NCI-H345 (cell line): ENCODE results near the gene ZNF124.
"Not testable (repeated sequence)": the region's sequence is repeated elsewhere in the genome, so short reads cannot be mapped to it uniquely, and the experiment has no call there.

Experiments used
- DNase-seq: peaks from one replicate; lab custom pipeline; 2025; lab: John Stamatoyannopoulos, UW

Gene ZNF124

GRCh38 chr1:247171875-247172563 lies at the start of gene ZNF124:
Gene ZNF124, minus strand, starts transcription at chr1:247172020. Its CDS starts 143 bp downstream, at chr1:247171877.
- DNase-seq: not testable (repeated sequence)

- DNase-seq: not testable (repeated sequence)
Measured at GRCh38 chr1:247220280-247220679, 48.5 kb upstream of the ZNF124 start.

GRCh38 chr1:247218121-247218651 lies 46.4 kb upstream of the ZNF124 start:
- no peak for DNase-seq

GRCh38 chr1:247216261-247216660 lies 44.4 kb upstream of the ZNF124 start:
- no peak for DNase-seq

DNA sequence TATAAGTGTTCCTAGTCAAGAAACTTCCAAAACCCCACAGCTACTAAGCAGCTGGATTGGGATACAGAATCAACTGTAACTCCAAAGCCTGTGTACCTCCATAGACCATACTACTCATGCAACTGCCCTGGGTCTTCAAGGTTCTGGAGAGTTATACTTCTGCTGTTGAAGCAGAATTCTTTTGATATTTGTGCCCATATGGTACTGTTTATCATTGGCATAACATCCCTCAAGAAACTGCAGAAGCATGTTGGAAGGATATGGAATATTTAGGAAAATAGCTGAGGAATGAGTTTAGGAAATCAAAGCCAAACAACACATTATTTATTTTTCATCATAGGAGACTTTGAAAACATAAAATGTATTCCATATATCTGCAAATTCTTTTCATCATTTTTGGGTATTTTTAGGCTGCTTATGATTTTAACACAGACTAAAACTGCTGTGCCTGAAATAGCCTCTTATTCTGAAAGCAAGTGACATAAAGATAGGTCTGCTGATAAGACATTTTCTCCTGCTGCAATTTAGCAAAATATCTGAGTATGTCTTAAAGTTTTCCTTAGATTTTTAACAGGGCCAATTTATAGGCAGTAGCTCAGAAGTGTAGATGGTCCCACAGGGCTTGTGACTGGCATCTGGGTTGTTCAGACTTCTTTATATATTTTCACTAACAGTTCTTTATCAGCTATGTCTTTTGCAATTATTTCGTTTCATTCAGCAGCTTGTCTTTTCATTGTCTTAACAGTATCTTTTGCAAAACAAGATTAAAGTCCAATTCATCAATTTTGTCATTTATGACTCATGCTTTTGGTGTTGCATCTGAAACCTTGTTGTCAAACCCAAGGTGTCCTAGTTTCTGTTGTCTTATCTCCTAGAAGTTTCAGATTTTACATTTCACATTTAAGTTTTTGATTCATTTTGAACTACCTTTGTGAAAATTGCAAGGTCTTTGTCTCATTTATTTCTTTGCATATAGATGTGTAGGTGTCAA lies 41.1 kb upstream of the ZNF124 start:
- no peak for DNase-seq

DNA sequence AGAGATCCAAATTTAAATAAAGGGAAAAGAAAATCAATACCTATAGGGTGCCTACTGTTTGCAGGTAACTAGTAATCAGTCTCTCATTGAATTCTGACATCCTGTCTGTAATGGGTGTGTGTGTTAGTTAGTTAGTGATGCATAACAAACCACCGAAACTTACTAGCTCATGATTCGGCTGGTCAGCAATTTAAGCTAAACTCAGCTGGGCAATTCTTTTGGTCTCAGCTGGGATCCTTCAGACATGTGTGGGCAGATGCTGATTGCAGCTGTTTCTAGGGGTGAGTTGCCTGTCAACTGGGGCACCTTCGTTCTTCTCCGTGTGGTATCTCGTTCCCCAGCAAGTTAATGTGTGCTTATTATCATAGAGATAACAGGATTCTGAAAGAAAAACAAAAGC lies 40.2 kb upstream of the ZNF124 start:
- no peak for DNase-seq

DNA sequence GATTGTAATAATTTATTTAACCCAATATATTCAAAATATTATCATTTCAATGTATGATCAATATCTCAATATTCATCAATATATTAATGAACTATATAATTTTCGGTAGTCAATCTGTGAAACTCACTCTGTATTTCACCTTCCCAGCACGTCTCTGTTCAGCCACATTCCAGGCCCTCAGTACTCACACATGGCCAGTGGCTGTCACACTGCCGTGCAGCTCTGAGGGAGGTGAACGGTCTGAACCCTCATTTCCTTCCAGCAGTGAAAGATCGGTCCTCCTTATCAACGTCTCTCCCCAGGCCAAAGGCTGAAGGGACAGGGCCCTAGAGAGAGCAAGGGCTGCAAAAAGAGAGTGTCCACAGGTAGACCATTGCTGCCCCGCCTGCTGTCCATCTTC lies 39.5 kb upstream of the ZNF124 start:
- DNase-seq: no peak

DNA sequence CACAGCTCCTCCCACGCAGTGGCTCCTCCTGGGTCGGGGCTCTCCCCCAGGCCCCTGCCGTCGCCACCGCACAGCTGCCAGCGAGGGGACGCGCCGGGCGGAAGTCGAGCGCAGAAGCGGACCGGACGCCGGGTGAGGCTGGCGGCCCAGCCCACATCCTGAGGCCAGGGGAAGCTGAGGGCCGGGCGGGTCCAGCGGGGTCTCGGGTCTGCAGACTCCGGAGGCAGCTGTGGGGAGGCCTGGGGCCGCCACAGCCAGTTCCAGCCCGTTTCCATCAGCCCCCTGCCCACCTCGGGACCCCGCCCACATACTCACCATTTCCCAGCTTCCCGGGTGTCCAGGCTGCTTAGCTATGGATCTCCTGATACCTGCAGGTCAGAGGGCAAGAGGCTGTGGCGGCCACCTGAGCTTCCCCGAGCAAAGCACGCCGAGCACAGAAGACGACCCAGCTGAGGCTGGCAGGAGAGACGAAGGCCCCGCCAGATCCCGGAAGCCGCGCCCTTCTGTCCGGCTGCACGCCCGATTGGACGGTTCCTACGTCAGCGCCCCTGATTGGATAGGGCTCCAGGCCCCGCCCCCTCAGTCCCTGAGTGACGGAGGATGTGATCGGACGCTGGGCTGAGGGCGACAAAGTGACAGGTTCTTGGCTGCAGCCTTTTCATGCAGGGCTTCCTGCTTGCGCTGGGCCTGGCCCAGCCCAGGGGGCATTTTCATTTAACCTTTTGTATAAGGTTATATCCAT lies 38.7 kb upstream of the ZNF124 start:
- DNase-seq: peak; percentile 96

DNA sequence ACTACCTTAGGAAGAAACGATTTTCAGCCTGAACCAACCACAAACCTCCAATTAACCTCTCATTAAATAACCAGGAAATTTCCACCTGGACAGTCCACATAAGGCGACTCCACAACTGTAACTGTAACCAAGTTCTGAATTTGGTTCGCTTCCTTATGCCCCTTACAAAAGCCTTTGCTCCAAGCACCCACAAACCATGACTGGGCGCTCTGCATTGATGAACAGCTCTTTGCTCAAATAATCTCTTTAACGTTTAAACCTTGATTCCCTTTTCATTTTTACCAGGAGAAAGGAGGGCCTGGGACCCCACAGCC lies 38.2 kb upstream of the ZNF124 start:
- DNase-seq: no peak

GRCh38 chr1:247209396-247209795 lies 37.6 kb upstream of the ZNF124 start:
- DNase-seq: no peak

DNA sequence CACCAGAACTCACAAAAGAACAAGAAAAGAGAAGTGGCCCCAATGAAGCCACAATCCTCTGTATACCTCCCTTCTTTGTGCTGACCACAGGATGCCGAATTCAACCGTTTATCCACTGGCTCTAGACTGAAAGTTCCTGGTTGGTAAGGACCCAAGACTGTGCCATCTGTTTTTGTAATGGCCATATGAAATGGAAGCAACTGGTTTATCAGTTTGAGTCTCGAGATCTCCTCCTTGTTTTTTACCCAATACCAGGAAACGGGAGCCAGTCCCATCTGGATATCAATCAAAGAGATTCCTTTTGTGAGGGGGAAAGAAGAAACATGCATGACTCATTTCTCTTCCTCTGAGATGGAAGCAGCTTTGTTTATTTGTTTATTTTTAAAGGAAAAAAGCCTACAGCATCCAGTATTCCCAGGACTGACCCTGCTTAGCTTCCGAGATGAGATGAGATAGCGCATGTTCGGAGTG lies 32.4 kb upstream of the ZNF124 start:
- no peak for DNase-seq

DNA sequence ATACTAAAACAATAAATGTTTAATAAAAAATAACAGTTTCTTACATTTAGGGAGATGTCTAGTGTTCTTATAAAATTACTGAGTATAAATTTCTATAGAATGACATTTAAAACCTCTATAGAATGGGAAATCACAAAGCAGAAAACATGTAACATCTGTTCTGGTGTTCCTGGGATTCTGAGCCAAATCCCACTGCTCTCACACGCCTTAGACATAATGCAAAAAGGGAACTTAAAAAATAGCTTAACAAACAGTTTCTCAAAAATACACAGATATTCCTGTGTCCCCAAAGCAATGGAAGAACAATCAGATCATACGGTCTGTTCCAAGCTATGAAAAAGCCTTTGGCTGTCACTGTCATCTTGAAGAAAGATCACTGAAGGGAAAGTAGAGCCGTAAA lies 27.0 kb upstream of the ZNF124 start:
- DNase-seq: no peak

- DNase-seq: no peak
Measured at GRCh38 chr1:247193958-247194357, 22.1 kb upstream of the ZNF124 start.

GRCh38 chr1:247189981-247190798 lies 18.4 kb upstream of the ZNF124 start:
- no peak for DNase-seq

DNA sequence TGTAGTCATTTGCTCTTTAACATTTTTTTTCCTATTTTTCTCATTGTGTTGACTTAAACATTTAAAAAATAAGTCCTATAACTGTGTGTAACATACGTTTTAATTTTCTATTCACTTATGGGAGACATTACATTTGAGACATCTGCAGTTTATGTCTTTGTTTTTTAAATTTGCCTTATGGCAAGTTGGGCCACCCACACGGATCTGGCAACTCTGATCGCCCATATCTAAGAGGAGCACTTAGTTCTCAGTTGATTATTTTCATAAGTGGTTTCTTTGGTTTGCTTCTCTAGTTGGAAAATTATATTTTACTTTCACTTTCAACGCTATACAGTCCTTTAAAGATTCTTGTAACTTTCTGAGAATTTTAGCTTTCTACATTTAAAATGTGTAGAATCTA lies 13.8 kb upstream of the ZNF124 start:
- no peak for DNase-seq

DNA sequence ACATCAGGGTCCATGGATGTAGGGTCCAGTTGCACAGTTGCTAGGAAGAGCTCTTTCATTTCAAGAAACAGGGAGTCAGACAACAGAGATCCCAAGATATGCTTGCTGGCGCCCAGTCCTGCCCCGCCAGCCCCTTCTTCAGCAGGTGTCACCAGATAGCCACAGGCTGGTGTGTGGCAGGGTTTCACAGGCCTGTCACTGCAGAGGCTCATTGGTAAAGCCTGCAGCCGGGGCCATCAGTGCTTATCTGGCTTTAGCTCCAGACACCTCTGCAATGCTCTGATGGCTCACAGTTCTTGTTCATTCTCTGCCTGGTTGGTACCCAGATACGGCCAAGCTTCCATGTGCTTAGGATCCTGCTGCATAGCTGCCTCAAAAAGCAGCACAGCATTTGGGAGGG lies 12.4 kb upstream of the ZNF124 start:
- no peak for DNase-seq

- DNase-seq: no peak
Measured at GRCh38 chr1:247182994-247183393, 11.2 kb upstream of the ZNF124 start.

GRCh38 chr1:247180581-247180980 lies 8.8 kb upstream of the ZNF124 start:
- no peak for DNase-seq

- DNase-seq: no peak
Measured at GRCh38 chr1:247177755-247178154, 5.9 kb upstream of the ZNF124 start.

GRCh38 chr1:247175458-247175857 lies 3.6 kb upstream of the ZNF124 start:
- no peak for DNase-seq

DNA sequence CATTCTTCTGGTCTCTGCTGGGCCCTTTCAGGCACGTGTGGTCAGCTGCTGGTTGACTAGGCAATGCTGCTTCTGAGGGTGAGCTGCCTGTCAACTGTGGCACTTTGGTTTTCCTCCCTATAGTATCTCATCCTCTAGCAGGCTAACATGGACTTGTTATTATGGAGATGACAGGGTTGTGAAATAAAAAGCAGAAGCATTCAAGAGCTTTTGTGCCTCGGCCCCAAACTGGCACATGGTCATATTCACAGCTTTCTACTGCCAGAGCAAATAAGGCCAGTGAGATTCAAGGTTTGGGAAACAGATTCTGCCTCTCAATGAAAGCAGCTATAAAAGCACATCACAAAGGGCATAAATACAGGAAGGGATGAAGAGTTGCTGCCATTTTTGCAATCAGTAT lies 1.6 kb upstream of the ZNF124 start:
- no peak for DNase-seq
